ENCODE results near the gene NEK6. TPM values are rescaled to one million over a fixed set of nuclear protein-coding genes. Genes with fewer than 3 reads are reported as not detected.
A peak's percentile ranks its signal among the peaks of the same experiment; 100 is the strongest.

The NEK6 gene
- total RNA-seq, 4 donors from 2014 or later, result 25.3 to 53.1 (median 43.3) TPM

GRCh38 chr9:124290743-124291554 is 33.2 kb downstream of the NEK6 start:
- Histone ChIP-seq H3K27me3 (no peaks in the 10 kb centered on the region), H3K36me3 (no peaks in the 10 kb centered on the region), H3K9me3 (no peaks in the 10 kb centered on the region), H3K4me3 (no peak overlapping the region), H3K27ac (peak overlapping the region; percentile 53 to 98 (median 81)), H3K4me1 (peaks cover 5 to 100% (median 77%) of the 10 kb centered on the region in 4 donors)
- no peak for DNase-seq (ENCODE audit: low spot score in 2 of 2)
- TF ChIP-seq EP300 (IDR thresholded peaks at IDR 0.05), result no peak
- no peak for TF ChIP-seq POLR2A (IDR thresholded peaks at IDR 0.05)
- TF ChIP-seq CTCF (IDR thresholded peaks at IDR 0.05), result no peak
- WGBS, 2 donors, result 46 to 48% methylated on average over 22 of the region's 22 CpGs

DNA sequence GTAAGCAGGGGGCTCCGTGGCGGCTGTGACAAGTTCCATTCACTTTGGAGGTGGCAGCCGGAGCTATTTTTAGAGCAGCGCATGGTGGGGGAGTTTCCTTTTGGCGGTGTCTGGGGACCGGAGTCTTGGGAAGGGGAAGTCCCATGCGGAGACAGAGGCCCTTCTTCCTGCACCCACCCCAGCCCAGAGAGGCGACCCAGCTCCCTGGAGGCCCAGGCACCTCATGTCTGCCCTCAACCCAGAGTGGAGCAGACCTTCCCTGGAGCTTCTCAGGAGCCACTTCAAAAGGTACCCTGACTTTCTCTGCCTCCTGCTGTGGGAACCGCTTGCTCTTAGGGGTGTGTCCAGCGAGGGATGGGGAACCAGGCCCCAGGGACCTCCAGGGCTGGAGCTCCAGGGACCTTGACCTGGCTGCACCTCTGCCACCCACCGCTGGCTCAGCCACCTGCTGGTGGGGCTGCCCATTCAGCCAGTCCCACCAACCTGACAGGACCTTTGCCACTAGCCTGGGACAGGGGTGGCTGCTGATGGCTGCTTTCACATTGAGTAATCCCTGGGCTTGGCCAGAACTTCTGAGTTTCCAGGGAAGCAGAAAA is 34.1 kb downstream of the NEK6 start:
- Histone ChIP-seq H3K36me3 (no peaks in the 10 kb centered on the region), H3K4me3 (no peak overlapping the region), H3K4me1 (peaks cover 0 to 100% (median 78%) of the 10 kb centered on the region in 4 donors), H3K27me3 (no peaks in the 10 kb centered on the region), H3K9me3 (no peaks in the 10 kb centered on the region), H3K27ac (peak overlapping the region; percentile 53 to 98 (median 81))
- WGBS, 2 donors, result 40 to 42% methylated on average over 8 to 10 of the region's 11 CpGs
- DNase-seq (ENCODE audit: low spot score in 2 of 2), result no peak
- TF ChIP-seq EP300 (IDR thresholded peaks at IDR 0.05) (peak in 1 of 2 donors; percentile 40), POLR2A (IDR thresholded peaks at IDR 0.05) (no peak), CTCF (IDR thresholded peaks at IDR 0.05) (peak in 1 of 5 experiments; percentile 16)

DNA sequence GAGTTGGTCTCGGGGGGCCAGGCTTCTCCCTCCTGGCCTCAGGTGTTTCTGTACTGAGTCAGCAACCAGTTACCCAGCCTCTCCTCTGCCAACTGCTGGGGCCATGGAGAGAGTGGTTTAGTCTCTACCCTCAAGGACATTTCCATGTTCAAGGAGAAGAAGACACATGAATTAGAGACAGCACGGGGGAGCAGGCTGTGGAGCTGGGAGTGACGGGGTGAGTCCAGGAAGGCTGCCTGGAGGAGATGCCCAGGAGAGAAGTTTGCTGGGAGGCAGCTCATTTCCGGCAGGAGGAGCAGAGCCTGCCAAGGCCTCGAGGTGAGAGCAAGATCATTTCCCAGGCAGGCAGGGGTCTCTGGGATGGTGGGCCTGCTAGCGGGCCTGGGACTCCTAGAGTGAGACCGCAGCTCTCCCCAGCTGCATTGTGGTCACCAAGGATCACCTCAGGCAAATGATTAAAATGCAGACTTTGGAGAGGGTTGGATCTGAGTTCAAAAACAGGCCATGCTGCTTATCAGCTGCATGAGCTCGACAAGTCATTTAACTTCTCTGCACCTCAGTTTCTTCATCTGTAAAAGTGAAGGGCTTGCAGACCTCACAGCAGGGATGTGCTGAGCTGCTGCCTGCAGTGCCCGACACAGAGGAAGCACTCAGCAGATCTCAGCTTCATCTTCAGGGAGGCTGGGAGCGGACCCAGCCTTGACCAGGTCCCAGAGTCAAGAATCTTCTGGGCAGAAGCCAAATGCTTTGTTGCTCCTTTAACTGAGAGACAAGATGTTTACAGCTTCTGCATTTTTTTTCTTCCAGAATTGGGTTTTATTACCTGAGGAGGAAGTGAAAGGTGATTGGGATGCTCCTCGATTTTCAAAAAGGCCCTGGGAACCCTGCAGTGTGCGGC is 35.2 kb downstream of the NEK6 start:
- DNase-seq (ENCODE audit: low spot score in 2 of 2), result no peak
- no peak overlapping the region for H3K4me3 ChIP-seq
- no peak for TF ChIP-seq POLR2A (IDR thresholded peaks at IDR 0.05)
- TF ChIP-seq EP300 (IDR thresholded peaks at IDR 0.05), result no peak
- TF ChIP-seq CTCF (IDR thresholded peaks at IDR 0.05), result no peak
- H3K27me3 ChIP-seq, result no peaks in the 10 kb centered on the region
- 51 to 57% methylated on average over 10 to 12 of the region's 12 CpGs for WGBS, 2 donors
- H3K27ac ChIP-seq, result peak overlapping the region; percentile 53 to 98 (median 81)
- H3K9me3 ChIP-seq, result no peaks in the 10 kb centered on the region
- H3K4me1 ChIP-seq, result peaks cover 0 to 100% (median 79%) of the 10 kb centered on the region in 4 donors
- H3K36me3 ChIP-seq, result no peaks in the 10 kb centered on the region

DNA sequence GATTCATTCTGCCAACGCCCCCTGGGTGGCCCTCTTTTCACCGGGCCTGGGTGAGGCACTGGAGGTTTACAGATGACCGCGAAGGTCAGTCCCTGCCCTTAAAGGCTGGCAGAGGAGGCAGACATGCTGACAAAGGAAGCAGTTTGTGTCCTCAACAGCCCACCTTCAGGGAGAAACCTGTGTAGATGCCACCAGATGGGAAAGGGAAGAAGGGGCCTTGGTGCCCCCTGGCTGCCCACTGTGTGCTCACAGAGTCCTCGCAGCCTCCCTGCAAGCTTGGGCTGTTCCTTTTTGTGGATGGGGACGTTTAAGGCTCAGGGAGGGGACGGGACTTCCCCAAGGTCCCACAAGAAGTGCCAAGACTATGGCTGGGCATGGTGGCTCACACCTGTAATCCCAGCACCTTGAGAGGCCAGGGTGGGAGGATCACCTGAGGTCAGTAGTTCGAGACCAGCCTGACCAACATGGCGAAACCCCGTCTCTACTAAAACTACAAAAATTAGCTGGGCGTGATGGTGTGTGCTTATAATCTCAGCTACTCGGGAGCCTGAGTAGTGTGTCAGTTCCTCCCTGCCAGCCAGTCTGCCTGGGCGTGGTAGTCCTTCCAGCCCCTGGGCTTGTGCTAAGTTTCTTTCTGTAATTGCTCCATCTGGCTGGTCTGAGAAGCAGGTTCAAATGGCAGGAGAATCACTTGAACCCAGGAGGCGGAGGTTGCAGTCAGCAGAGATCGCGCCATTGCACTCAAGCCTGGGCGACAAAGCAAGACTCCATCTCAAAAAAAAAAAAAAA is 36.2 kb downstream of the NEK6 start:
- peaks cover 0 to 100% (median 88%) of the 10 kb centered on the region in 4 donors for H3K4me1 ChIP-seq
- no peaks in the 10 kb centered on the region for H3K36me3 ChIP-seq
- no peak for DNase-seq (ENCODE audit: low spot score in 2 of 2)
- 63 to 69% methylated on average over 14 to 17 of the region's 17 CpGs for whole genome bisulfite sequencing, 2 donors
- no peaks in the 10 kb centered on the region for H3K27me3 ChIP-seq
- H3K9me3 ChIP-seq, result no peaks in the 10 kb centered on the region
- peak overlapping the region; percentile 53 to 98 (median 81) for H3K27ac ChIP-seq
- H3K4me3 ChIP-seq, result no peak overlapping the region
- TF ChIP-seq CTCF (IDR thresholded peaks at IDR 0.05) (peak in 2 of 5 experiments; percentile 46 to 50), POLR2A (IDR thresholded peaks at IDR 0.05) (no peak), EP300 (IDR thresholded peaks at IDR 0.05) (no peak)

Measured in tibial nerve (tissue), 4 donors.